ENCODE results near the gene CEACAM19.

The CEACAM19 gene

DNA sequence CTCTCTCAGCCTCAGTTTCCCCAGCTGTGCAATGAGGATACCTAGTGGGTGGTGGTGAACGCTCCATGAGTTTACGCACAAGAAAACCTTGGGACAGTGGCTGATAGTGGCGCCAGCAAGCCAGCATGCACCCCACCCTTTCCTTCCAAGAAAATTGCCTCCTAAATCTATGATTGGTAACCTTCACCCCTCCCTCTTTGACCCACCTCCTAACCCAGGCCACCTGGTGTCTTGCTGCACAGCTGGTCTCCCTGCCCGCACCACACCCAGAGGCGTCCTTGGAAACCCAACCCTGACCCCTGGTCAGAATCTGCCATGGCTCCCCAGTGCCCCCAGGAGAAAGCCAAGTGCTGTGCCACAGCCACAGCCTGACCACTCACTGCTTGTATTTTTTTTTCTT, 54.4 kb downstream of the CEACAM19 start:
- DNase-seq, result no peak

DNA sequence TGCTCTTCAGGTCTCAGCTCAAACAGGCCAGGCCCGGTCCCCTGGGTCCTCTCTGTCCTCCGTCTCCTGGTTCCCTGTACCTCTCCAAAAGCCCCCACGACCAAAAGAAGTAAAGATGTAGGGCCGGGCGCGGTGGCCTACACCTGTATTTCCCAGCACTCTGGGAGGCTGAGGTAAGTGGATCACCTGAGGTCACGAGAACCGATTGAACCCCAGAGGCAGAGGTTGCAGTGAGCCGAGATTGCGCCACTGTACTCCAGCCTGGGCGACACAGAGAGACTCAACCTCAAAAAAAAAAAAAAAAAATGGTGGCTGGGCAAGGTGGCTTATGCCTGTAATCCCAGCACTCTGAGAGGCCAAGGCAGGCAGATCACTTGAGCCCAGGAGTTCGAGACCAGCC, 55.2 kb downstream of the CEACAM19 start:
- DNase-seq, result no peak

DNA sequence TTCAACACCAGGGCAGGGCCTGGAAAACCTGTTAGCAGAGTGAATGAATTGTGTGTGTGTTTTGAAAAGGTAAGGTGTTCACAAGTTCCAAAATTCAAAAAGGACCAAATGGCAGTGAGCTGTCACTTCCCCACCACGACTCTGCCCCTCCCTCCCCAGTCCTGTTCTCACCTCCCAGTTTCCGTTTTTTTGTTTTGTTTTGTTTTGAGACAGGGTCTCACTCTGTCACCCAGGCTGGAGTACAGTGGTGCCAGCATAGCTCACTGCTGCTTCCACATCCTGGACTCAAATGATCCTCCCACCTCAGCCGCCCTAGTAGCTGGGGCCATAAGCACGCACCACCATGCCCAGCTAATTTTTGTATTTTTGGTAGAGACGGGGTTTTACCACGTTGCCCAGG, 56.9 kb downstream of the CEACAM19 start:
- DNase-seq, result no peak

DNA sequence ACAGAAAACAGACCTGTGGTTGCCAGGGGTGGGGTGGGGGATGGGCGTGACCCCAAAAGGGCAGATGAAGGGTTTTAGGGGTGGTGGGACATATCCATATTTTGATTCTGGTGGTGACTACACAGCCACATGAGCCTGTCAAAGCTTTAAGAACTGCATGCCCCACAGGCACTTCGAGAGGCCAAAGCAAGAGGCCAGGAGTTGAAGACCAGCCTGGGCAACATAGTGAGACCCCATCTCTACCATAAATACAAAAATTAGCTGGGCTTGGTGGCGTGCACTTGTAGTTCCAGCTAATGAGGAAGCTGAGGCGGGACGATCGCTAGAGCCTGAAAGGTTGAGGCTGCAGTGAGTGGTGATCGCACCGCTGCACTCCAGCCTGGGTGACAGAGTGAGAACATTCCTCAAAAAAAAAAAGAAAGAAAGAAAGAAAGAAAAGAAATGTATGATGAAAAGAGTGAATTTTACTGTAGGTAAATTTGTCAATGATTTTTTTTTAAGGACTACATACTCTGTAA, 58.3 kb downstream of the CEACAM19 start:
- no peak for DNase-seq

DNA sequence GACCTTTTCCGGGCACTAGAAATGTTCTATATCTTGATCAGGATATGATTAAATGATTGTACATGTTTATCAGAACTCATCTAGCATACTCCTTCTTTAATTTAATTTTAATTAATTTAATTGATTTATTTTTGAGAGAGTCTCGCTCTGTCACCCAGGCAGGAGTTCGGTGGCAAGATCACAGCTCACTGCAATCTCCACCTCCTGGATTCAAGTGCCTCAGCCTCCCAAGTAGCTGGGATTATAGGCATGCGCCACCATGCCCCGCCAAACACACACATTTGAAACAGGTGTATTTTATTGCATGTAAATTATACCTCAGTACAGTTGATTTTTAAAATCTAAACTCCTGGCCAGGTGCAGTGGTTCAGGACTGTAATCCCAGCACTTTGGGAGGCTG, 59.8 kb downstream of the CEACAM19 start:
- DNase-seq, result no peak

DNA sequence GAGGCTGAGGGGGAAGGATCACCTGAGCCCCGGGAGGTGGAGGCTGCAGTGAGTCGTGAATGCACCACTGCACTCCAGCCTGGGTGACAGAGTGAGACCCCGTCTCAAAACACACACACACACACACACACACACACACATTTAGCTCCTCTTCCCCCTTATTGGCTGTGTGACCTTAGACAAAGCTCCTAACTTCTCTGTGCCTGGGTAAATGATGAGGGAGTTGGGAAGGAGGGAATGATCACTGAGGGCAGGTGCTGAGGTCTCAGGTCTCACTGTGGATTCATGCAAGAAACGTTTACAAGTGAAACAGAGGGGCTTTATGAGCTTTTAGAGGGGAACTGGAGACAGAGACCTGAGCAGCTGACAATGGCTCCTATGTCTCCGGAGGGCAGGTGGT, 60.3 kb downstream of the CEACAM19 start:
- DNase-seq, result no peak

DNA sequence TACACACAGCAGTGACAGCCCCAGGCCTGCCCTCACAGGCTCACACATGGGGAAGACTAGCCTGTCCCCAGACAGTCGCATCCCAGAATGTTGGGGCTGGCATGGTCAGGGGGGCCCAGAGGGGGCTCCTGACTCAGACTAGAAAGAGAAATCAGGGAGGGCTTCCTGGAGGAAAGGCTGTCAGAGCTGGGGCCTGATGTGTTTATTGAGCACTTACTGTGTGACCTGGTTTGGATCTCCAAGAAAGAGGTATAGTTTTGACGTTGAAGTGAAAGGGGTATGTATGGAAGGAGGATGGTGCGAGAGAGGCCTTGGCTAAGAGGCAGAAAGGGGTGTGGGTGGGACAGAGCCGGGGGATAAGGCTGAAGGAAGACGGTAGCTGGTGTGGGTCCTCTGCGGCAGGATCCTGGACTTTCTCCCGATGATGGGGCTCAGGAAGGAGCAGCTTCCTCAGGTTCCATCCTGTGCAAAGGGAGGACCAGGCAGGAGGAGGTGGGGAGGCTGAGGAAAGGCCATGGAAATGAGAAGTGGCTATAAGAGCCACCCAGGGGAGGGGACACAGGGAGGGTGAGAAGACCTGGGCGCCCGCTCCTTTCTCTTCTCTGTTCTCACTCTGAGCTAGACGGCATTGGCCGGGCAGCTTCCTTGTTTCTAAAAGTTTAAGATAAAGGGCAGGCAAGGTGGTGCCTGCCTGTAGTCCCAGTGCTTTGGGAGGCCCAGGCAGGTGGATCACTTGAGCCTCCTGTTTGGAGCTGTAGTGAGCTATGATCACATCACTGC, 61.1 kb downstream of the CEACAM19 start:
- DNase-seq, result no peak
